ENCODE measurements around the gene GABRE.

The GABRE gene

GRCh38 chrX:151912780-151913179, 61.7 kb downstream of the GABRE start, which contains the start of gene MAGEA4:
TSS of gene MAGEA4 (plus strand) at chrX:151912889. CDS start at chrX:151923665, 10,776 bp downstream.
- H3K27ac ChIP-seq = no peak within 1 kb of the TSS
- TF ChIP-seq CTCF (conservative IDR thresholded peaks at IDR 0.05) = no peak

DNA sequence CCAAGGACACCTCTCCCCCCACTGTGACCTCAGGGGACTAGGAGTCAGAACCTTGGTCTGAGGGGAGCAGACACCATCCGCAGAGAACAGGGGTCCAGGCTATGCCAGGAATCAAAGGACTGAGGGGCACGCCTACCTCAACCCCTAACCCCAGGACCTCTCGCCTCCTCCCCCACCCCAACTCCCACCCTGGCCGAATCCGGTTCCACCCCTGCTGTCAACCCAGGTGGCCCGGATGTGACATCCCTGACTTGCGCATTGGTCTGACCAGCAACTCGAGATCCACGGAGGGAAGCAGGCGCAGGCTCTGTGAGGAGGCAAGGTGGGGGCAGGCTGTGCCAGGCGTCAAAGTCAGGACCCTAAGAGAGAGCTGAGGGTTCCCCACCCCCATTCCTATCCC, 62.3 kb downstream of the GABRE start:
- TF ChIP-seq CTCF (conservative IDR thresholded peaks at IDR 0.05) = no peak
- no peak overlapping the region for H3K27ac ChIP-seq

GRCh38 chrX:151904989-151905388, 69.5 kb downstream of the GABRE start:
- no peak overlapping the region for H3K27ac ChIP-seq
- TF ChIP-seq CTCF (conservative IDR thresholded peaks at IDR 0.05) = no peak
